ENCODE data around the gene TSKU. TPM values are rescaled to one million over a fixed set of nuclear protein-coding genes. Genes with fewer than 3 reads are reported as not detected.

The TSKU gene
- total and polyA plus RNA-seq, 4 donors: 5.2 to 31.5 (median 18.8) TPM

DNA sequence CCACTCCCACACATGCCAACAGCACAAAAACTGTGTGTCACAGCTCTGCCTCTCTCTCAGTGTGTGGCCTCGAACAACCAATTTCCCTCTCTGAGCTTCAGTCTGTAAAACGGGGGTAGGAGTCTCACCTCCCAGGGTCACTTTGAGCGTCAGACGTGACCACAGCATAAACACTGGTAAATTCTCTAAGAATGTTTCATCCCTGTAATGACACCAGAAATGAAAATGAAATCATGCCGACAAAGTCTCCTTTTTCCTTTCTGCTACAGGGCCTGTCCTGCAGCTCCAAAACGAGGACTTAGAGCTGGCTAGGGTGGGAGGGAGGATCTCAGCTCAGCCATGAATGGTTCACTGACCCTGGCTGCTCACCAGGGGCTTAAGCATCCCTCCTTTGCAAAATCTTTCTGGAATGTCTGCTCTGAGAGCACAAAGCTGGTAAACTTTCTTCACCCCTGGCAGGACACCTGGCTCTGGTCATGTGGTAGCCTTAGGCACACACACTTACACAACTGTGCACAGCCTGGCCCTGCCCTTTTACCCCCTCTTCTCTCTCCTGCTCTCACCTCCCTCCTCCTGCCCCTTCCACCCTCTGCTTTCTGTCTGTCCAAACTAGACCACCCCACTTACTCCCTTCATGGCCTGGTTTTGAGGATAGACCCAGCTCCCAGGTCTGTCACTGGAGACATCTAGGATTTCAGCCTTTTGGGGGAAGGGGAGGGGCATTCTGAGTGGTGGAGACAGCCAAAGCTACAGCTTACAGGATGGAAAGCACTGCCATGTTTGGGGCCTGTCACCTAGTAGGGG lies 12.3 kb upstream of the TSKU start:
- no peak overlapping the region for H3K4me3 ChIP-seq (ENCODE audit: low read length in 2 of 2)
- H3K4me1 ChIP-seq (ENCODE audit: control insufficient read depth in 1 of 2, insufficient read depth in 2 of 2, low read length in 2 of 2): peaks cover 0 to 11% of the 10 kb centered on the region in 2 donors
- peak overlapping the region; percentile 14 to 29 for H3K27ac ChIP-seq (ENCODE audit: low read depth in 1 of 2, low read length in 2 of 2)
- no peaks in the 10 kb centered on the region for H3K9me3 ChIP-seq (ENCODE audit: control insufficient read depth, low read length)
- H3K27me3 ChIP-seq (ENCODE audit: control insufficient read depth in 1 of 2, insufficient read depth in 2 of 2, low read length in 1 of 2): no peaks in the 10 kb centered on the region
- no peaks in the 10 kb centered on the region for H3K36me3 ChIP-seq (ENCODE audit: control insufficient read depth in 1 of 2, insufficient read depth in 2 of 2, low read length in 1 of 2)
- 7 to 15% methylated on average over 6 of the region's 6 CpGs for WGBS, 2 donors
- peak in 1 of 2 donors; percentile 45 for DNase-seq
- intact Hi-C loops (cut with DNase I): no loop called here
- peak; percentile 44 for ATAC-seq (ENCODE audit: low FRiP score)

DNA sequence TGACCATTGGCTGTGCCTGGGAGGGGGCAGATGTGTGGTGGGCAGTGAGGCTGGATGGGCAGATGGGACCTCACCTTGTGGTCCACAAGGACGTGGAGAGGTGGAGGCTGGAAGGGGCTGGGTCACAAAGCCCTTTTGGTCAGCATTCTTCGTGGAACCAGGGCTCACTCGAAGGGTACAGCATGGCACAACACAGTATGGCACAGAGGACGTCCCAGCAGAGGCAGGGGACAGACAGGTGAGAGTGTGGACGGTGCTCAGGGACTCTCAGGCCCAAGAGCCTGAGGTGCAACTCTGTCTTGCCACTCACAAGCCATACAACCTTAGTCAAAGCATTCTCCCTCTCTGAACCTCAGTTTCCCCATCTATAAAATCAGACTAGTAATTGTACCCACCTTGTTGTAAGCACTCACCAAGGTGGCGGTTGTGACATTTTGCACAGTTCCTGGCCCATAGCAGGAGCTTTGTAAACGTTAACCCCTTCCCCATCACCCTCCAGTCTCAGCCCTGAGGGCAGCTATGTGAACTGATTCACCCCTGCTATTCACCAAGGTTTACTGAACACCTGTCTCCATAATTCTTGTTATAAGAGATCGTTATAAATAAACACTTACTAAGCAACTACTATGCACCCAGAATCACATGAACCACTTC lies 11.6 kb upstream of the TSKU start:
- peaks cover 0 to 11% of the 10 kb centered on the region in 2 donors for H3K4me1 ChIP-seq (ENCODE audit: control insufficient read depth in 1 of 2, insufficient read depth in 2 of 2, low read length in 2 of 2)
- intact Hi-C loops (cut with DNase I): no loop called here
- no peak for DNase-seq

DNA sequence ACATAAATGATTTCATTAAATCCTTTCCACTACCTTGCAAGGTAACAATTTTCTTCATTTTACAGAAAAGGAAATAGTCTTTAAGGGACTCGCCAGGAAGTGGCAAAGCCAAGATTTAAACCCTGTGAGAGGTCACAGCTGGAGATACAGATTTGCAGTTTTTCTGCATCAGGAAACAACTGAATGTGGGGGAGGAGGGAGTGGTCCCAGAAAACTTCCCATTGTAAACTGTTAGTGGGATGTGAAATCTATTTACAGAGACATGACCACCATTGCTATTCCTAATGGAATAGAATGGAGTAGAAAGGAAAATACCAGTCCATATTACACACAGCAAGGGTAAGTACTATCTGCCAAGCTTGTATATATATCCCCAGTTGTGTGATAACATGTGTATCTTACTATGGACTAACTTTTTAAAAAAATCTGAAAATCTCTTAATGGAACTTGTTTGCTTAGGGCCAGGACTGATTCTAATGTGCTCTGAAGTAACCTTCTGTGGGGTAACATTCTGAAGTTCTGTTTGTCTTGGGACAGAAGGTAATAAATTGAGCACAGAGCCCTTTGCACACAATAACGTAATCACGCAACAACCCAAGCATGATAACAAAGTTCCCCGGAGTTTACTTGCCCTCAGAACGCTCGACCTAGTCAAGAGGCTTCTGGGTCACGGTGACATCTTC lies 10.9 kb upstream of the TSKU start:
- no peak for DNase-seq
- ATAC-seq (ENCODE audit: low FRiP score): peak; percentile 50
- intact Hi-C loops (cut with DNase I): no loop called here
- Histone ChIP-seq H3K27me3 (ENCODE audit: control insufficient read depth in 1 of 2, insufficient read depth in 2 of 2, low read length in 1 of 2) (no peaks in the 10 kb centered on the region), H3K9me3 (ENCODE audit: control insufficient read depth, low read length) (no peaks in the 10 kb centered on the region), H3K4me1 (ENCODE audit: control insufficient read depth in 1 of 2, insufficient read depth in 2 of 2, low read length in 2 of 2) (peaks cover 0 to 11% of the 10 kb centered on the region in 2 donors), H3K4me3 (ENCODE audit: low read length in 2 of 2) (no peak overlapping the region), H3K27ac (ENCODE audit: low read depth in 1 of 2, low read length in 2 of 2) (peak overlapping the region in 1 of 2 donors; percentile 66), H3K36me3 (ENCODE audit: control insufficient read depth in 1 of 2, insufficient read depth in 2 of 2, low read length in 1 of 2) (no peaks in the 10 kb centered on the region)
- 26 to 30% methylated on average over 7 of the region's 7 CpGs for WGBS, 2 donors

More for the DNA sequence above, 11.6 kb upstream of the TSKU start:
- H3K27me3 ChIP-seq (ENCODE audit: control insufficient read depth in 1 of 2, insufficient read depth in 2 of 2, low read length in 1 of 2): no peaks in the 10 kb centered on the region
- no peak for ATAC-seq (ENCODE audit: low FRiP score)
- H3K36me3 ChIP-seq (ENCODE audit: control insufficient read depth in 1 of 2, insufficient read depth in 2 of 2, low read length in 1 of 2): no peaks in the 10 kb centered on the region
- no peaks in the 10 kb centered on the region for H3K9me3 ChIP-seq (ENCODE audit: control insufficient read depth, low read length)
- no peak overlapping the region for H3K27ac ChIP-seq (ENCODE audit: low read depth in 1 of 2, low read length in 2 of 2)
- H3K4me3 ChIP-seq (ENCODE audit: low read length in 2 of 2): no peak overlapping the region
- WGBS, 2 donors: 92 to 94% methylated on average over 8 of the region's 8 CpGs

DNA sequence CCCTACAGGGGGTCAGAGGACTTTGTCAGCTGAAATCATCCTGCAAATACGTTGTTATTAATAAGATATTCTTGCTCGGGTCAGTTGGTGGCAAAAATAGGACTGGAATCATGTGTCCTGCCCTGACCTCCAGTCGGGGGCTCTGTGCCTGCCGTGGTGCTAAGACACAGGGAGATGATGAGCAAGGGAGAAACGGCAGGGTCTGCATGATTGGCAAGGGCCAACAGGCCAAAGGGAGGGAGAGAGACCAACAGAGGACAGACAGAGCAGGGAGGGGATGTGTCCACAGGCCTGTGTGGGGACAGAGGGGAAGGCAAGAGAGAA lies 10.4 kb upstream of the TSKU start:
- Histone ChIP-seq H3K27ac (ENCODE audit: low read depth in 1 of 2, low read length in 2 of 2) (peak overlapping the region in 1 of 2 donors; percentile 66), H3K4me1 (ENCODE audit: control insufficient read depth in 1 of 2, insufficient read depth in 2 of 2, low read length in 2 of 2) (peaks cover 0 to 11% of the 10 kb centered on the region in 2 donors), H3K27me3 (ENCODE audit: control insufficient read depth in 1 of 2, insufficient read depth in 2 of 2, low read length in 1 of 2) (no peaks in the 10 kb centered on the region), H3K9me3 (ENCODE audit: control insufficient read depth, low read length) (no peaks in the 10 kb centered on the region), H3K4me3 (ENCODE audit: low read length in 2 of 2) (no peak overlapping the region), H3K36me3 (ENCODE audit: control insufficient read depth in 1 of 2, insufficient read depth in 2 of 2, low read length in 1 of 2) (no peaks in the 10 kb centered on the region)
- 28 to 30% methylated on average over 5 of the region's 5 CpGs for WGBS, 2 donors
- DNase-seq: peak in 1 of 2 donors; percentile 21
- ATAC-seq (ENCODE audit: low FRiP score): no peak
- intact Hi-C loops (cut with DNase I): no loop called here

DNA sequence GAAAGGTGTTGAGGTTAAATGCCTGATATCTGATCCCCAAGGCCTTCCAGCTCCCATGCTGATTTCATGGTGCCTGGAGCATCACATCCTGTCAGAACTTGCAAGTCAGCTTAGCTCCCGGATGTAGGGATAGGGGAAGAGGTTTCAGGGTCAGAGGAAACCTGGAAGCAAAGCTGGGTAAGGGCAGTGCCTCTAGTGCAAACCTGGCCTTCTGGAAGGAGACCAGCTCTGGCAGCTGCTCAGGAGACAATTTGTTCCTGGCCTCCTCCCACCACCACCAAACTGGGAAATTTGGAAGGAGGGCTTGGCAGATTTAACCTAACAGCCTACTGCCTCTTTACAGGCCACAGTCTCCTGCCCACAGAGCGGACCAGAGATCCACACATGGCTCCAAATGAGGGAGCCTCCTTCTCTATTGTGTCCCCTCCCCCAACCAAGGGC lies 9.2 kb upstream of the TSKU start:
- peaks cover 0 to 11% of the 10 kb centered on the region in 2 donors for H3K4me1 ChIP-seq (ENCODE audit: control insufficient read depth in 1 of 2, insufficient read depth in 2 of 2, low read length in 2 of 2)
- H3K27me3 ChIP-seq (ENCODE audit: control insufficient read depth in 1 of 2, insufficient read depth in 2 of 2, low read length in 1 of 2): no peaks in the 10 kb centered on the region
- H3K36me3 ChIP-seq (ENCODE audit: control insufficient read depth in 1 of 2, insufficient read depth in 2 of 2, low read length in 1 of 2): no peaks in the 10 kb centered on the region
- no peaks in the 10 kb centered on the region for H3K9me3 ChIP-seq (ENCODE audit: control insufficient read depth, low read length)
- H3K27ac ChIP-seq (ENCODE audit: low read depth in 1 of 2, low read length in 2 of 2): peak overlapping the region in 1 of 2 donors; percentile 66
- 7 to 18% methylated on average over 2 of the region's 2 CpGs for WGBS, 2 donors
- DNase-seq (no peak), ATAC-seq (ENCODE audit: low FRiP score) (peak; percentile 46)
- intact Hi-C loops (cut with DNase I): no loop called here
- H3K4me3 ChIP-seq (ENCODE audit: low read length in 2 of 2): no peak overlapping the region

DNA sequence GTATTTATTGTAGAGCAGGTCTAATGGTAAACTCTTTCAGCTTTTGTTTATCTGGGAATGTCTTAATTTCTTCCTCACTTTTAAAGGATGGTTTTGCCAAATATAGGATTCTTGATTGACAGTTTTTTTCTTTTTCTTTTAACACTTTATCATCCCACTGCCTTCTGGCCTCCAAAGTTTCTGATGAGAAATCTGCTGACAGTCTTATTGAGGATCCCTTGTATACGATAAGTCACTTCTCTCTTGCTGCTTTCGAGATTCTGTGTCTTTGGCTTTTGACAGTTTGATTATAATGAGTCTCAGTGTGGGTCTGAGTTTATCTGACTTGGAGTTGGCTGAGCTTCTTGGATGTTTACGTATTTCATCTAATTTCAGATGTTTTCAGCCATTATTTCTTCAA lies 6.7 kb upstream of the TSKU start:
- no peak overlapping the region for H3K27ac ChIP-seq (ENCODE audit: low read depth in 1 of 2, low read length in 2 of 2)
- no peaks in the 10 kb centered on the region for H3K9me3 ChIP-seq (ENCODE audit: control insufficient read depth, low read length)
- no peak overlapping the region for H3K4me3 ChIP-seq (ENCODE audit: low read length in 2 of 2)
- intact Hi-C loops (cut with DNase I): no loop called here
- WGBS, 2 donors: 95 to 97% methylated on average over 3 of the region's 3 CpGs
- DNase-seq (no peak), ATAC-seq (ENCODE audit: low FRiP score) (no peak)
- H3K36me3 ChIP-seq (ENCODE audit: control insufficient read depth in 1 of 2, insufficient read depth in 2 of 2, low read length in 1 of 2): no peaks in the 10 kb centered on the region
- H3K4me1 ChIP-seq (ENCODE audit: control insufficient read depth in 1 of 2, insufficient read depth in 2 of 2, low read length in 2 of 2): peaks cover 0 to 11% of the 10 kb centered on the region in 2 donors
- H3K27me3 ChIP-seq (ENCODE audit: control insufficient read depth in 1 of 2, insufficient read depth in 2 of 2, low read length in 1 of 2): no peaks in the 10 kb centered on the region

DNA sequence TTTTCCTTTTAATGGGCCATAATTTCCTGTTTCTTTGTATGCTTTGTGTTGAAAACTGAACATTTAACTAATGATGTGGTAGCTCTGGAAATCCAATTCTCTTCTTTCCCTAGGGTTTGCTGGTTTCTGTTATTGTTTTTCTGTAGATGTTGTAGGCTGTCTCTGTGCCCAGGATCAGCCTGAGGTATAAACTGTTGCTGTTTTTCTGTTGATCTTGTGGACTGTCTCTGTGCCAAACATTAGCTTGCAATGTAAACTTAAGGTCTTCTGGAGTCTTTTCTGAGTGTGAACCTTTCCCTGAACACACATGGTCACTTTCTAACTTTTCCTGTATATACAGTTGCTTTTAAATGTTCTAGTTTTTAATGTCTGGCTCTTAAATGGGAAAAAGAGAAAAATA lies 5.9 kb upstream of the TSKU start:
- ATAC-seq (ENCODE audit: low FRiP score): no peak
- Histone ChIP-seq H3K27ac (ENCODE audit: low read depth in 1 of 2, low read length in 2 of 2) (no peak overlapping the region), H3K36me3 (ENCODE audit: control insufficient read depth in 1 of 2, insufficient read depth in 2 of 2, low read length in 1 of 2) (no peaks in the 10 kb centered on the region), H3K9me3 (ENCODE audit: control insufficient read depth, low read length) (no peaks in the 10 kb centered on the region), H3K4me3 (ENCODE audit: low read length in 2 of 2) (no peak overlapping the region), H3K27me3 (ENCODE audit: control insufficient read depth in 1 of 2, insufficient read depth in 2 of 2, low read length in 1 of 2) (no peaks in the 10 kb centered on the region), H3K4me1 (ENCODE audit: control insufficient read depth in 1 of 2, insufficient read depth in 2 of 2, low read length in 2 of 2) (peaks cover 3 to 11% of the 10 kb centered on the region in 2 donors)
- no peak for DNase-seq
- intact Hi-C loops (cut with DNase I): no loop called here

DNA sequence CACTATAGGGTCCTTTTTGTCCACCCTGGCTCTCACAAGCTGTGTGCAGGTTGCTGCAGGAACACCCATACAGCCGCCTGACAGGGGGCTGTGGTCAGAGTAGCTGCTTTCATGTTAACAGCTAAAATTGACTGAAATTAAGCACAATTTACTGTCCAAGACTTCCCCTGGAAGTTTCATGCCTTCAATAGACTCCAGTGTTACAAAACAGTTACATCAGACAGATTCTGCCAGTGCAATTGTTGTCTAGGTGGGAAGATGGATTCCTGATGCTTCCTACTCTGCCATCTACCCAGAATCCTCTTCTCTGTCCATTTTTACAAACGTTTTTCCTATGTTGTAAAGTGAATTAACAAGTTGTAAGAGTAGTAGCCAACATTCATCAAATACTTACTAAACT lies 5.3 kb upstream of the TSKU start:
- ATAC-seq (ENCODE audit: low FRiP score) (no peak), DNase-seq (peak in 1 of 2 donors; percentile 6)
- Histone ChIP-seq H3K27ac (ENCODE audit: low read depth in 1 of 2, low read length in 2 of 2) (no peak overlapping the region), H3K27me3 (ENCODE audit: control insufficient read depth in 1 of 2, insufficient read depth in 2 of 2, low read length in 1 of 2) (no peaks in the 10 kb centered on the region), H3K4me3 (ENCODE audit: low read length in 2 of 2) (no peak overlapping the region), H3K9me3 (ENCODE audit: control insufficient read depth, low read length) (no peaks in the 10 kb centered on the region), H3K36me3 (ENCODE audit: control insufficient read depth in 1 of 2, insufficient read depth in 2 of 2, low read length in 1 of 2) (no peaks in the 10 kb centered on the region), H3K4me1 (ENCODE audit: control insufficient read depth in 1 of 2, insufficient read depth in 2 of 2, low read length in 2 of 2) (peaks cover 4 to 9% of the 10 kb centered on the region in 2 donors)
- WGBS, 2 donors: 57 to 60% methylated on average over 2 of the region's 2 CpGs
- intact Hi-C loops (cut with DNase I): no loop called here
